Astrocyte (in vitro differentiated cells and primary cell): ENCODE data around the gene MX2.

Experiments
- CTCF ChIP-seq: IDR thresholded peaks from 2 replicates; pipeline ENCODE4 v1.5.1; 2011; ENCODE audit warnings: low read depth, mild to moderate bottlenecking, inconsistent platforms, low read length, moderate library complexity; ENCODE audit not compliant: insufficient read depth
- EZH2 ChIP-seq: IDR thresholded peaks from 2 replicates; pipeline ENCODE4 v1.6.1; 2012; ENCODE audit warnings: mild to moderate bottlenecking, low read length, inconsistent platforms; ENCODE audit not compliant: insufficient read depth

- no peak for TF ChIP-seq CTCF
- TF ChIP-seq EZH2 = peak; percentile 87
Measured at GRCh38 chr21:41316200-41317062, 45.4 kb upstream of the MX2 start, which contains the start of gene FAM3B.
